Measurements from ENCODE around the gene TMBIM1. TPM values are rescaled to one million over a fixed set of nuclear protein-coding genes. Genes with fewer than 3 reads are reported as not detected.
"Not testable (repeated sequence)": the region's sequence is repeated elsewhere in the genome, so short reads cannot be mapped to it uniquely, and the experiment has no call there.

TMBIM1 gene
- total and polyA plus RNA-seq, 3 donors from 2014 or later, result 59.9 to 81.0 (median 77.6) TPM

GRCh38 chr2:218313356-218313755 is 21.1 kb upstream of the TMBIM1 start:
- 42 to 67% methylated on average over 1 of the region's 1 CpG for WGBS, 2 donors
- Histone ChIP-seq H3K27ac (no peak overlapping the region), H3K9me3 (no peaks in the 10 kb centered on the region), H3K4me1 (peaks cover 12% of the 10 kb centered on the region), H3K36me3 (ENCODE audit: low read depth, missing control alignments) (no peaks in the 10 kb centered on the region), H3K27me3 (no peaks in the 10 kb centered on the region), H3K4me3 (no peak overlapping the region)
- TF ChIP-seq CTCF (IDR thresholded peaks at IDR 0.05) (no peak), POLR2A (IDR thresholded peaks at IDR 0.05) (no peak)
- no peak for DNase-seq
- intact Hi-C loops (cut with DNase I; ENCODE audit: low total_unique reads), result no loop called here

GRCh38 chr2:218312267-218312756 is 20.0 kb upstream of the TMBIM1 start:
- WGBS, 2 donors, result 75 to 76% methylated on average over 2 of the region's 2 CpGs
- no peak for DNase-seq
- Histone ChIP-seq H3K4me1 (peaks cover 12% of the 10 kb centered on the region), H3K4me3 (no peak overlapping the region), H3K9me3 (no peaks in the 10 kb centered on the region), H3K27ac (peak overlapping the region in 1 of 2 donors; percentile 44), H3K27me3 (no peaks in the 10 kb centered on the region), H3K36me3 (ENCODE audit: low read depth, missing control alignments) (no peaks in the 10 kb centered on the region)
- no peak for TF ChIP-seq CTCF (IDR thresholded peaks at IDR 0.05)
- no peak for TF ChIP-seq POLR2A (IDR thresholded peaks at IDR 0.05)
- intact Hi-C loops (cut with DNase I; ENCODE audit: low total_unique reads), result no loop called here

GRCh38 chr2:218311541-218312266 is 19.4 kb upstream of the TMBIM1 start:
- H3K9me3 ChIP-seq; H3K27ac ChIP-seq; intact Hi-C loops (cut with DNase I; ENCODE audit: low total_unique reads); DNase-seq; H3K36me3 ChIP-seq (ENCODE audit: low read depth, missing control alignments); H3K4me3 ChIP-seq; H3K27me3 ChIP-seq: not testable (repeated sequence)
- 42 to 58% methylated on average over 11 of the region's 11 CpGs for WGBS, 2 donors
- H3K4me1 ChIP-seq, result peaks cover 12% of the 10 kb centered on the region

- intact Hi-C loops (cut with DNase I; ENCODE audit: low total_unique reads), result no loop called here
- Histone ChIP-seq H3K36me3 (ENCODE audit: low read depth, missing control alignments) (no peaks in the 10 kb centered on the region), H3K27ac (peak overlapping the region in 1 of 2 donors; percentile 62), H3K27me3 (no peaks in the 10 kb centered on the region), H3K9me3 (no peaks in the 10 kb centered on the region), H3K4me1 (peaks cover 12% of the 10 kb centered on the region), H3K4me3 (no peak overlapping the region)
- no peak for DNase-seq
- TF ChIP-seq POLR2A (IDR thresholded peaks at IDR 0.05) (no peak), CTCF (IDR thresholded peaks at IDR 0.05) (no peak)
- 59 to 72% methylated on average over 11 of the region's 11 CpGs for WGBS, 2 donors
Observed at GRCh38 chr2:218310853-218311540, 18.7 kb upstream of the TMBIM1 start.

- H3K27me3 ChIP-seq, result no peaks in the 10 kb centered on the region
- TF ChIP-seq POLR2A (IDR thresholded peaks at IDR 0.05) (no peak), CTCF (IDR thresholded peaks at IDR 0.05) (no peak)
- no peaks in the 10 kb centered on the region for H3K36me3 ChIP-seq (ENCODE audit: low read depth, missing control alignments)
- no peak overlapping the region for H3K4me3 ChIP-seq
- 77 to 85% methylated on average over 6 of the region's 6 CpGs for WGBS, 2 donors
- no peak overlapping the region for H3K27ac ChIP-seq
- no peak for DNase-seq
- H3K9me3 ChIP-seq, result no peaks in the 10 kb centered on the region
- peaks cover 9% of the 10 kb centered on the region for H3K4me1 ChIP-seq
- intact Hi-C loops (cut with DNase I; ENCODE audit: low total_unique reads), result no loop called here
Observed at GRCh38 chr2:218307415-218308090, 15.2 kb upstream of the TMBIM1 start.
